Stimulated activated CD8-positive, alpha-beta memory T cell treated with anti-CD3 and anti-CD28 coated beads, Interleukin-4, amount 100 ng/mL, for 1 hour (primary cell): ENCODE measurements around the gene CELA1.
"Not testable (repeated sequence)": the region's sequence is repeated elsewhere in the genome, so short reads cannot be mapped to it uniquely, and the experiment has no call there.

Source experiments
- DNase-seq, 2 donors: peaks; one replicate each; pipeline ENCODE4 v3.0.0-alpha.2; 2020; ENCODE audit warnings: low read depth in 2 of 2, low spot score in 1 of 2

CELA1 gene

GRCh38 chr12:51343201-51343600 is 3.3 kb downstream of the CELA1 start:
- no peak for DNase-seq

DNA sequence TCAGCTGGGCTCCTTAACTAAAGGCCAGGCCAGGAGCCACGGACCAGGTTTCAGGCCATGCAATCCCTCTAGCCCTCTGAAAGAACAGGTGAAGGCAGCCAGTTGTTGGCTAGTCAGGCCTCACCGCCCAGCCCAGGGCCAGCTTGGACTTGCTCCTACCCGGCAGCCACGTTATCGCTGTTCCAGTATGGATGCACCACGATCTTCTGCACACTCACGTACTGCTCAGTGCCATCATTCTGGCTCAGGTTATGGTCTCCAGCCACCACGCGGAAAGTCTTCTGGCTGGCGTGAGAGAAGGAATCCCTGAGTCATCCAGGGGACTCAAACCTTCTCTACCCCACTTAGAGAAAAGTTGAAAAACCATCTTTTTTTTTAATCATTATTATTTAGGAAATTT is 4.1 kb downstream of the CELA1 start:
- no peak for DNase-seq

- DNase-seq: peak in 1 of 2 donors; percentile 39
Observed at GRCh38 chr12:51341251-51342007, 5.0 kb downstream of the CELA1 start.

DNA sequence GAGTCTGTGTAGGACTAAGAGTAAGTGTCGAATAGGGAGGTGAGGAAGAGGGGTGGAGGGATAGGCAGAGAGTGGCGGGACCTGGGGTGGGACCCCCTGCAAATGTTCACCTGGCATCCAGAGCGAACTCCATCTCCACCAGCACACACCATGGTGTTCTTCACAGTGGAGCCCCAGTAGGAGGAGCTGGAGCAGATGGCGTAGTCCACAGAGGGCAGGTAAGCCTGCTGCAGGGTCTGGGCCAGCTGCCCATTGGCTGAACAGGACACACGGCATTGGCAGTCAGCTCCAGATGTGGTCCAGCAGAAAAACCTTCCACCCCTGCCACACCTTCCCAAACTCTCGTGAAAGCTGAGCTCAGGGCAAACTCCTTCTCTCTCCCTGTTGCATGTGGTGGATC is 6.7 kb downstream of the CELA1 start:
- no peak for DNase-seq

DNA sequence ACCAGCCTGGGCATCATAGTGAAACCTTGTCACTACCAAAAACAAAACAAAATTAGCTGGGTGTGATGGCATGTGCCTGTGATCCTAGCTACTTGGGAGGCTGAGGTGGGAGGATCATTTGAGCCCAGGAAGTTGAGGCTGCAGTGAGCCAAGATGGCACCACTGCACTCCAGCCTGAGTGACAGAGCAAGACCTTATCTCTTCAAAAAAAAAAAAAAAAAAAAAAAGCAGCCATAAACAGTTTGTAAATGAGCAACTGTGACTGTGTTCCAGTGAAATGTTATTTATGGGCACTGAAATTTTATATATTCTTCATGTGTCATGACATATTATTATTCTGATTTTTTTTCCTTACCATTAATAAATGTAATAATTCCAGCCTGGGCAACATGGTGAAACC is 9.1 kb downstream of the CELA1 start:
- not testable (repeated sequence) for DNase-seq

DNA sequence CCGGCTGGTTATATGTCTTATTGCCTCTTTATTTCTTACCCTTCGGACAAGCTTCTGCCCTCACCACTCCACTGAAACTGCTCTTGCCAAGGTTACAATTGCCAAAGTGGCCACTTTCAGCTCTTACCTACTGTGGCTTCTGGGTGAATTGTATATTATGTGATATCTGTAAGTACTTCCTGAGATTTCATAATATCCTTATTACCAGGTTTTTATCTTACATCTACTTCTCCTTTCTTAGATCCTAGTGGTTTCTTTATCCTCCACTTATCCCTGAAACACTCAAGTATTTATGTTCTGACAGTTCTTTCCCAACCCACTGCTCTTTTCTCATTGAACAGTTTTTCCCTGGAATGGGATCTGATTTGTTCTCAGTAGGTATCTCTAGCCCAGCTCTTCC is 10.5 kb downstream of the CELA1 start:
- no peak for DNase-seq

DNA sequence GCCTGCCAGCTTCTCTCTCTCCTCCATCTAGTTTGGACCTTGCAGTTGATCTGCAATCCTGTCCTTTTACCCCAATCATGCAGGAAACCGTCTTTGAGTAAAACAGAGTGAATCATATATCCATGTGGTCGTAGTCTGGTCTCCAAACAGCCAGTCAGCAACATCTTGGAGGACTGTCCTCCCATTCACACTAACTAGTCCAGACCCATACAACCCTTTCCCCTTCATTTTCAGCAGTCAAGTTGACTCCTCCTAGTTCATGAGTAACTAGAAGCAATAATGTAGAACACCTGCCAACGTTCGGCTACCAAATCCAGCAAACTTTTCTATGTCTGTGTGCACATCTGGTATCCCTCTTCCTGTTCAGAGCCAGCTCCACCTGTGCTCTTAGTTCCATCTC is 11.7 kb downstream of the CELA1 start:
- DNase-seq: no peak

GRCh38 chr12:51333536-51333935 is 12.9 kb downstream of the CELA1 start:
- no peak for DNase-seq

DNA sequence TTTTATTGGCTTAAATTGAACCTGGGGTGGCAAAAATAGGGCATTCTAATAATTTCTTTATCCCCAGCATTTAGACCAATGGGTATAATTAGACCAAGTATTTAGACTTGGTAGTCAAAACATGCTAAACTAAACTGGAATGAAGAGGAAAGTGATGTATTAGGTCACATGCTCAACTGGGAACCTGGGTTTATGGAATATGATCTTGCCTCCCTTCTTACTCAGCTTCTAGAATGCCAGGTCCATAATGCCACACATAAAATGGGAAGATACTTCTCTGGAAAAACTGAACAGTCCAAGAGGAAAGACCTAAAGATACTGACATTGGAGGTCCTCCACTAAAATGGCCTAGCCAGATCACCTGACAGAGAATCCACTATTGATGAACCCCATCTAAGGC is 16.3 kb downstream of the CELA1 start:
- no peak for DNase-seq

DNA sequence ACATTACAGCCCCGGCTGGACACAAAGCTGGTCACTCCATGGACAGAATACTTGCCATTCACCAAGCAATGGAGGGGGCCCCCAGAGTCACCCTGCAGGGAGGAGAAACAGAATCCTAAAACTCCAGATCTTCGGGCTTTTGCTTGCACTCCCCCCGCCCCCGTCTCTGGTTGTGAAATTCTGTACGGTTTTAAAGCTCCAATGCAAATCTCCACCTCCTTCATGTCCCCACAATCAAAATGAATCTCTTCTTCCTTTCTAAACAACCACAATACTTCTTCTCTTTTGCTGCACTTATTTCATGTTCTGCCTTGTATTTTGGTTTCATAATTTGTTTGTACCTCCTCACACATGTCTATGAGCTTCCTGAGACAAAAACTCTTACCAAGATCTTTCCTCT is 16.7 kb downstream of the CELA1 start:
- no peak for DNase-seq

DNA sequence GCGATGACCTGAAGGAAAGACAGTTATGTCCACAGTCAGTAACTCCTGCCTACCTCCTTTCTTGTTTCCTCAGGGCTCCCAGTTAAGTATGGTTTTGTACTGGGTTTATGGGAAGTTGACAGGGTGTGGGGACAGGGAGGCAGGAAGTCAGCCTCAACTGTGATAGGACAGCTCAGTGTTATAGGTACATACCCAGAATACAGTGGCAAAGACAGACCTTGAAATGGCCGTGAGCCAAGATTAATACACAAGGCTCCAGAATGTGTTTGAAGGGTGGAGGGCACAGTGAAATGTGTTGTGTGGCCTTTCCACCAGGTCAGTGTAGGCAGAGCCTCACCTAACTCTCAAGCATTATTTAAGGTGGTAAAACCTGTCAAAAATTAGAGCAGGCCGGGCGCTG is 17.9 kb downstream of the CELA1 start:
- no peak for DNase-seq

- DNase-seq: no peak
Observed at GRCh38 chr12:51326698-51327439, 19.6 kb downstream of the CELA1 start.

- DNase-seq: no peak
Observed at GRCh38 chr12:51324953-51325352, 21.5 kb downstream of the CELA1 start.

- peak in 1 of 2 donors; percentile 47 for DNase-seq
Observed at GRCh38 chr12:51323966-51324895, 22.2 kb downstream of the CELA1 start, which contains the start of gene BIN2. BIN2 (minus strand) TSS chr12:51324174; CDS start chr12:51324102, 72 bp downstream.

DNA sequence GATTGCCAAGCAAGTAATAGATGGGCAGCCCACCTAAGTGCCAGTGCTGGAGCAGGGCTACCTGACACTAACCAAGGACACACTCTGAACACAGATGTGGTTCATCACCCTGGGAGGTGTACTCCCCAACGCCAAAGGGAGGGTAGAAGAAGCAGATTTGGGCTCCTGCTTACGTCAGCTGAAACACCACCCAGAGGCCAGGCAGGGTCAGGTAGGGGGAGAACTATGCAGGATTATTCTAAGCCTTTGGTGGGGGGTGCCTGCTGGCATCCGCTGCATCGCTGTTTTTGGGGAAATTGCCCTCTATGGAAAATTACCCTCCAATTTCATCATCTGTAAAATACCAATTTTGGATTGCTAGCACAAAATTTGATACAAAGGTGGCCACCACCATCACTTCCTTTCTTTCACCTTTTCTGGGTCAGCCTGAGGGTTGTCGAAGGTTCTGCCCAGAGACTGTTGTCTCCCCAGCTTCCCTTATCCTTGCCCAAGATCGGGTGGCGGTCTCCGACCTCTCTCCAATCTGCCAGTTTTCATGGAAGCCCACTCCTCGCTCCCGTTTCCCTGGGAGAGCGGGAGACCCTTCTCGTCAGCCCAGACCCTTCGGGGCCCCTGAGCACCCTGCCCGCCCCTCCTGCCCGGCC is 23.0 kb downstream of the CELA1 start:
- peak in 1 of 2 donors; percentile 24 for DNase-seq

- no peak for DNase-seq
Observed at GRCh38 chr12:51322452-51322851, 24.0 kb downstream of the CELA1 start.

DNA sequence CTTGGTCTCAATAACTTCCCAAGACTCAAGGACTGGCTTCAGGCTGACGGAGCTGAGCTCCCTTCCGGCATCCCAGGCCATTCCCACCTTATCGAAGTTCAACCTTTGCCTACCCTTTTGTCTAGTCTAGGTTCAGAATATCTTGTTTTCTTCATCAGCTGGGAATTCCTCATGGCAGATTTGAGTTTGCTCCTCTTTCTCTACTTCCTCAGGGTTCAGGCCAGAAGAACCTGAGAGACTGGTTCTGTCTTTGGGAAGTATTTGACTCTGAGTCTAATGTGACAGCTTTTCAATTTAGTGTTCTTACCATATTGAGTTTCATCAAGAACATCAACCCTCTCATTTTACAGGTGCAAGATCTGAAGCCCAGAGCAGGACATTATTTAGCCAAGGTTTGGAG is 24.6 kb downstream of the CELA1 start:
- DNase-seq: no peak

DNA sequence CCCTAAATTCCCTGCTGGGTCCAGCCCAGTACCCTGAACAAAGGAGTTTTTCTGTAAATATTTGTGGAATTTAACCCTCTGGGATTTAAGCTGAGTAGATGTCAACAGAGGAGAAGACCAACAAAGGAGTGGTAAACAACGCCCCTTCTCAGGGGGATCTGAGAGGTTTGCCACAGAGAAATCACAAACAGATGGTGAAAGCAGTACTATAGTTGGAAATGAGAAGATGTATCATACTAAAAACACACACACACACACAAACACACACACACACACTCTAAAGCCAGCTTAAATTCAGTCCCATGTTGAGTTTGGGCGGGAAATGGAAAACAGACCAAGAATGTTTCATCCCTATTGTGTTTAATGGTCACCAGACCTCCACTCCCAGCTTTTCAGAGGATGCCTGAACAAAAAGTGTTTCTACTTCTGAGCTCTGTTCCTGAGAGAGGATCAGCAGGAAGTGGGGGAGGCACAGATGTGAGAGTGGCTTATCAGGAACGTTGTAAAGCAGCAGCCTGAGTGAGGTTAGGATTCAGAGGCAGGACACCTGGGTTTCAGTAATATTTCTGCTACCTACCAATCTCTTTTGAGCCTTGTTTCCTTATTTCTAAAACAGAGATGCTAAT is 25.7 kb downstream of the CELA1 start:
- DNase-seq: no peak

DNA sequence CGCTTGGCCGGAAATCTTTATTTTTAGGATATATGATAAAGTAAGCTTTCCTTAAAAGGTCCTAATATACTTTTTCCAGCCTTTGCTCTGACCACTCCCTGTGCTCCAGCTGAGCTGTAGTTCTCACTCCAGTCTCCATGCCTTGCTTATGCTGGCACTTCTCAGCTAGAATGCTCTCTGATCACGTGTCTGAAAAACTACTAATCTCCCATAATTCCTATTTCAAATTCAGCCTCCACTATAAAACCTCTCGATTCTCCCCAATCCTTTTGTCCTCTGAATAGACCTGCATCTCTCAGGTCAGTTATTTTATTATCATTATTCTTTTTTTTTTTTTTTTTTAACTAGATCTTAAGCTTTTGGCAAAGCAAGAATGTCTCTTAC is 26.2 kb downstream of the CELA1 start:
- no peak for DNase-seq

DNA sequence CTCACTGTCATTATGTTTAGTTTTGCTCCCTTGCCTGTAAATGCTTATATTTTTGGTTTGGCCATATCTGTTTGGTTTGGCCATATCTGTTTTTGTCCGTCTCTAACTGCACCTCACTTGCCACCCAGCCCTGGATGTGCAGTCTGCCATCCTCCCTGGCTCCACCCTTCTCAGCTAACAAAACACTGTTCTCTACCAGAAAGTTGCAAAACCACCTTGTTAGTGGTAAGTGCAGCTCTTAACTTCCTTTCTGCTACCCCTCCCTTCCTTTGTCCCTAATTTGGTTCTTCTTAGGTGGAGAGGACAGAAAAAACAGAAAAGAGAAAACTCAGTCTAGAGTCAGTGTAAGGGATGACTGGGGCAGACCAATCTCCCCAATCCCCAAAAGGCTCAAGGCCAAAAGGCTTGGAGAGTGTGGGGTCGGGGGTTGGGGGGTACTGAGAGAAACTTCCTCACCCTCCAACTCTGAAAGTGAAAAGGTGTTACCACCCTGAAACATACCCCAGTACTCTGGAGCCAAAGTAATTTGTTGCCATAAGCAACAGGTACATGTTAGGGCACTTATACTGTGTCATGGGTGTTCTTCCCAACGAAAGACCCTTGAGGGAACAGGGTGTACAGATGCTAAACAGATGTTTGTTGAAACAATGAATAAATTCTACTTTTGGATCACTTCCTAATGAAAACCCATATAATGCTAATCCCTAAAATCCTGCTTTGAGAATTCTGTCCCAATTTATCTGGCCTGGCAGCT is 27.5 kb downstream of the CELA1 start:
- no peak for DNase-seq
